GM10266 (cell line): Measurements from ENCODE around the gene EIF2A.

ENCODE experiments used
- DNase-seq: peaks from one replicate; pipeline ENCODE4 v3.0.0; 2012; ENCODE audit errors: extremely low spot score
- CTCF ChIP-seq: IDR thresholded peaks from 2 replicates; pipeline ENCODE4 v1.5.1; 2012; ENCODE audit warnings: mild to moderate bottlenecking, low read depth; ENCODE audit not compliant: control insufficient read depth, insufficient read depth; ENCODE audit errors: missing control alignments

The EIF2A gene

GRCh38 chr3:150528354-150528797 is 18.2 kb upstream of the EIF2A start:
- DNase-seq, result no peak

GRCh38 chr3:150531775-150532174 is 14.8 kb upstream of the EIF2A start:
- no peak for TF ChIP-seq CTCF
- DNase-seq, result no peak

More at GRCh38 chr3:150528354-150528797, 18.2 kb upstream of the EIF2A start:
- peak; percentile 25 for TF ChIP-seq CTCF

GRCh38 chr3:150535204-150535603 is 11.4 kb upstream of the EIF2A start:
- DNase-seq, result no peak
- TF ChIP-seq CTCF, result no peak

- DNase-seq, result no peak
- TF ChIP-seq CTCF, result no peak
These were observed 8.0 kb upstream of the EIF2A start for GRCh38 chr3:150538324-150539208.

- no peak for TF ChIP-seq CTCF
- no peak for DNase-seq
These were observed 6.3 kb upstream of the EIF2A start for GRCh38 chr3:150540297-150540696.

- no peak for TF ChIP-seq CTCF
- no peak for DNase-seq
These were observed 5.6 kb upstream of the EIF2A start for GRCh38 chr3:150540991-150541390.

GRCh38 chr3:150543128-150543527 is 3.5 kb upstream of the EIF2A start:
- no peak for TF ChIP-seq CTCF
- DNase-seq, result no peak
